ENCODE measurements around the gene USP7.

DNA sequence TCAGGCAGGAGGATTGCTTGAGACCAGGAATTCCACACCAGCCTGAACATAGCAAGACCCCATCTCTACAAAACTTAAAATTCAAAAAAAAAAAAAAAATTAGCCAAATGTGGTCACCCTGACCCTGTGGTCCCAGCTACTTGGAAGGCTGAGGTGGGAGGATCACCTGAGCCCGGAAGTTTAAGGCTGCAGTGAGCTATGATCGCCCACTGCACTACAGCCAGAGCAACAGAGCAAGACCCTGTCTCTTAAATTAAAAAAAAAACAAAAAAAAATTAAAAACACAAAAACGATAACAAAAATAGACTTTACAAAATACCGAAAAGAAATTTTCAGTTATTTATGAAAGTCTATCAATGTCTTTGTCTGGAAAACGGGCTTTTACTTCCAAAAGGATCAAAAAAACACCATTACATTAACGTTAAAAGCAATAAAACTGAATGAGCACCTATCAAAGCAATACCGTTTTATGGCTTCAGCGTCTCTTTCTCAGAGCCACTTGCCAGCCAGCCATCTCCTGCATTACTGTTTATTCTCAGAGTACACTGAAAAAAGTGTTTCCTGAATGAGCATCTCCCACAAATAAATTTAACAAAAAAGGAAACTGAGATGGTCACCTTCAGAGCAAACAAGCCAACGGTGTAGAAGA, 6.1 kb downstream of the USP7 start:
- TF ChIP-seq, protein P1, sequence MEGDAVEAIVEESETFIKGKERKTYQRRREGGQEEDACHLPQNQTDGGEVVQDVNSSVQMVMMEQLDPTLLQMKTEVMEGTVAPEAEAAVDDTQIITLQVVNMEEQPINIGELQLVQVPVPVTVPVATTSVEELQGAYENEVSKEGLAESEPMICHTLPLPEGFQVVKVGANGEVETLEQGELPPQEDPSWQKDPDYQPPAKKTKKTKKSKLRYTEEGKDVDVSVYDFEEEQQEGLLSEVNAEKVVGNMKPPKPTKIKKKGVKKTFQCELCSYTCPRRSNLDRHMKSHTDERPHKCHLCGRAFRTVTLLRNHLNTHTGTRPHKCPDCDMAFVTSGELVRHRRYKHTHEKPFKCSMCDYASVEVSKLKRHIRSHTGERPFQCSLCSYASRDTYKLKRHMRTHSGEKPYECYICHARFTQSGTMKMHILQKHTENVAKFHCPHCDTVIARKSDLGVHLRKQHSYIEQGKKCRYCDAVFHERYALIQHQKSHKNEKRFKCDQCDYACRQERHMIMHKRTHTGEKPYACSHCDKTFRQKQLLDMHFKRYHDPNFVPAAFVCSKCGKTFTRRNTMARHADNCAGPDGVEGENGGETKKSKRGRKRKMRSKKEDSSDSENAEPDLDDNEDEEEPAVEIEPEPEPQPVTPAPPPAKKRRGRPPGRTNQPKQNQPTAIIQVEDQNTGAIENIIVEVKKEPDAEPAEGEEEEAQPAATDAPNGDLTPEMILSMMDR (IDR thresholded peaks at IDR 0.05; ENCODE audit: low read length), result no peak
- no peak for TF ChIP-seq EZH2 (optimal IDR thresholded peaks at IDR 0.05; ENCODE audit: low read depth, low read length)
- TF ChIP-seq EZH2phosphoT487 (IDR thresholded peaks at IDR 0.05; ENCODE audit: low read length), result no peak
